WERI-Rb-1 (cell line): Measurements from ENCODE around the gene RNF121.
A peak's percentile ranks its signal among the peaks of the same experiment; 100 is the strongest.
"Not testable (repeated sequence)": the region's sequence is repeated elsewhere in the genome, so short reads cannot be mapped to it uniquely, and the experiment has no call there.

Experiments used
- DNase-seq: peaks from one replicate; pipeline ENCODE4 v3.0.0-alpha.2; 2020
- H3K27ac ChIP-seq: fragments of 250-450 bp; sonication (Bioruptor Pico); 2 replicates; pipeline ENCODE4 v1.5.1; 2020; ENCODE audit warnings: mild to moderate bottlenecking, moderate library complexity
- H3K27me3 ChIP-seq: fragments of 250-450 bp; sonication (Bioruptor Pico); 2 replicates; pipeline ENCODE4 v1.5.1; 2021; ENCODE audit warnings: mild to moderate bottlenecking, low read depth, moderate library complexity; ENCODE audit not compliant: insufficient read depth, severe bottlenecking
- H3K36me3 ChIP-seq: fragments of 250-450 bp; sonication (Bioruptor Pico); 2 replicates; pipeline ENCODE4 v1.5.1; 2020; ENCODE audit warnings: mild to moderate bottlenecking, moderate library complexity
- H3K4me3 ChIP-seq: 2 replicates; pipeline ENCODE4 v1.5.1; 2011; ENCODE audit warnings: low read depth, mild to moderate bottlenecking, control low read depth, low read length
- H3K9me3 ChIP-seq: fragments of 250-450 bp; sonication (Bioruptor Pico); 2 replicates; pipeline ENCODE4 v1.5.1; 2021; ENCODE audit warnings: mild to moderate bottlenecking, moderate library complexity; ENCODE audit not compliant: severe bottlenecking
- TF ChIP-seq, protein P1 (sequence below): IDR thresholded peaks from 2 replicates; pipeline ENCODE4 v1.5.1; 2011; ENCODE audit warnings: low read depth, mild to moderate bottlenecking, control low read depth, inconsistent platforms, low read length

Gene RNF121

DNA sequence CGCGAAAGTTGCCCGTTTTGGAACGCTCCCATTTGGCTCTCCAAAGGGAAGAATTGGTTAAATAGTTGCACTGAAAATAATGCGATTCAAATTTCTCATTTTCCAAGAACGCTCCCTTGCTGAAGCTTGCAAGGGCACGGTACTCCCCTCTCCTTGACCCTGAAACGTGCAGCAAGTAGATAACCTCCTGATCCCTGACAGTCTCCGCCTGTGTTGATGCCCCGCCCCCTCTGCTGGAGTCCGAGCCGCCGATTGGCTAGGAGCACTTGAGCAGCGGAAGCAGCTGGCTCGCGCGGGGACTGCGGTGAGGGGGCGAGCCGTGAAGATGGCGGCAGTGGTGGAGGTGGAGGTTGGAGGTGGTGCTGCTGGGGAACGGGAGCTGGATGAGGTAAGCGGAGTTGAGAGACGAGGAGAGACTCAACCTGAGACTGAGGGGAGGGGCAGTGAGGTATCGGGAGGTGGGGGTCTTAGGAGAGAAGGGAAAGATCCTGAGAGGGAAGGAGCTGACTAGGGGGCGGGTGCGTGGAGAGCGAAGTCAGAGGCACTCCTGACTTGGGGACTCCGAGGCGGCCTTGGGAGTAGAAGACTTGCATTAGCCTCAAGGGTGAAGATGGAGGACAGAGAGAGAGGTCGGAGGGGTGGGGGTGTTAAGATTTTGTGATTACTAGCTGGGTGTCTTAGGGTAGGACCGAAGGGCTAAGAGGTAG, at the start of gene RNF121:
Gene RNF121 (plus strand): TSS at position 310 of the 707 bp plus-strand sequence. CDS start 16 bp downstream, at position 326.
- Histone ChIP-seq H3K27ac (peak within 1 kb of the TSS; percentile 100), H3K27me3 (no peaks in the 10 kb centered on the region), H3K4me3 (peak within 1 kb of the TSS; percentile 88), H3K9me3 (no peaks in the 10 kb centered on the region), H3K36me3 (peaks cover 13% of the 10 kb centered on the region)
- DNase-seq = peak; percentile 99
- TF ChIP-seq, protein P1, sequence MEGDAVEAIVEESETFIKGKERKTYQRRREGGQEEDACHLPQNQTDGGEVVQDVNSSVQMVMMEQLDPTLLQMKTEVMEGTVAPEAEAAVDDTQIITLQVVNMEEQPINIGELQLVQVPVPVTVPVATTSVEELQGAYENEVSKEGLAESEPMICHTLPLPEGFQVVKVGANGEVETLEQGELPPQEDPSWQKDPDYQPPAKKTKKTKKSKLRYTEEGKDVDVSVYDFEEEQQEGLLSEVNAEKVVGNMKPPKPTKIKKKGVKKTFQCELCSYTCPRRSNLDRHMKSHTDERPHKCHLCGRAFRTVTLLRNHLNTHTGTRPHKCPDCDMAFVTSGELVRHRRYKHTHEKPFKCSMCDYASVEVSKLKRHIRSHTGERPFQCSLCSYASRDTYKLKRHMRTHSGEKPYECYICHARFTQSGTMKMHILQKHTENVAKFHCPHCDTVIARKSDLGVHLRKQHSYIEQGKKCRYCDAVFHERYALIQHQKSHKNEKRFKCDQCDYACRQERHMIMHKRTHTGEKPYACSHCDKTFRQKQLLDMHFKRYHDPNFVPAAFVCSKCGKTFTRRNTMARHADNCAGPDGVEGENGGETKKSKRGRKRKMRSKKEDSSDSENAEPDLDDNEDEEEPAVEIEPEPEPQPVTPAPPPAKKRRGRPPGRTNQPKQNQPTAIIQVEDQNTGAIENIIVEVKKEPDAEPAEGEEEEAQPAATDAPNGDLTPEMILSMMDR = no peak

DNA sequence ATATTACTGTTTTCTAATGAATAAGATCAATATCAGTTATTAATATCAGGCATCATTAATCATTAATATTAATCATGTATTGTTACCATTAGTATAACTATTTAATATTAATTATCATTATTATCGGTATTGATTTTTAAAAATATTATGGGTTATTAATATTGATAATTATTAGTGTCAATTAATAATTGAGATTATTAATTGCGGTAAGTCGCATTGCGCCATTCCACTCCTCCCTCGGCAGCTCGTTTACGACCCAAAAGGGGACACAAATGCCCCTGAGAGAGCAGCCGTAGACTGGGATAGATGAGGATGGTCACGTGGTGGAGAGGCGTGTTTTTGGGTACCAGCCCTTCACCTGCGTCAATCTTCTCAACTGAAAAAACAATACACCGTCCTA, 43.0 kb upstream of the RNF121 start:
- not testable (repeated sequence) for H3K4me3 ChIP-seq, H3K36me3 ChIP-seq, H3K27ac ChIP-seq, H3K9me3 ChIP-seq, DNase-seq, H3K27me3 ChIP-seq

DNA sequence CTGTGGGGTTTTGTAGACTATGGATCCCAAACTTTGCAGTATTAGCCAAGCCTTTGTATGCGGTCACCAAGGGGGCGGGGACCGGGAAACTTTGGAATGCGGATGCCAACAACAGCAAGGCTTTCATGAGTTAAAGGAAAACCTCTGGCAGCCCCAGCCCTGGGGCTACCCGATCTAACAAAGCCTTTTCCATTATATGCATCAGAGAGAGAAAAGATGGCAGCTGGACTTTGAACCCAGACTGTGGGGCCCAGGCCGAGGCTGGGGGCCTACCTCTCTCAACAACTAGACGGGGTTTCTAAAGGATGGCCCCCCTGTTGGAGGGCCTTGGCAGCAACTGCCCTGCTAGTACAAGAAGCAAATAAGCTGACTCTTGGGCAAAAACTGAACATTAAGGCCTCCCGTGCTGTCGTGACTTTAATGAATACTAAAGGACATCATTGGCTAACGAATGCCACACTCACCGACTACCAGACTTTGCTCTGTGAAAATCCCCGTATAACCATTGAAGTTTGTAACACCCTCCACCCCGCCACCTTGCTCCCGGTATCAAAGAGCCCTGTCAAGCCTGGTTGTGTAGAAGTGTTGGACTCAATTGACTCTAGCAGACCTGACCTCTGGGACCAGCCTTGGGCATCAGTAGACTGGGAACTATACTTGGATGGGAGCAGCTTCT, 40.4 kb upstream of the RNF121 start:
- not testable (repeated sequence) for H3K9me3 ChIP-seq, DNase-seq, H3K36me3 ChIP-seq, H3K27ac ChIP-seq, H3K4me3 ChIP-seq, H3K27me3 ChIP-seq

DNA sequence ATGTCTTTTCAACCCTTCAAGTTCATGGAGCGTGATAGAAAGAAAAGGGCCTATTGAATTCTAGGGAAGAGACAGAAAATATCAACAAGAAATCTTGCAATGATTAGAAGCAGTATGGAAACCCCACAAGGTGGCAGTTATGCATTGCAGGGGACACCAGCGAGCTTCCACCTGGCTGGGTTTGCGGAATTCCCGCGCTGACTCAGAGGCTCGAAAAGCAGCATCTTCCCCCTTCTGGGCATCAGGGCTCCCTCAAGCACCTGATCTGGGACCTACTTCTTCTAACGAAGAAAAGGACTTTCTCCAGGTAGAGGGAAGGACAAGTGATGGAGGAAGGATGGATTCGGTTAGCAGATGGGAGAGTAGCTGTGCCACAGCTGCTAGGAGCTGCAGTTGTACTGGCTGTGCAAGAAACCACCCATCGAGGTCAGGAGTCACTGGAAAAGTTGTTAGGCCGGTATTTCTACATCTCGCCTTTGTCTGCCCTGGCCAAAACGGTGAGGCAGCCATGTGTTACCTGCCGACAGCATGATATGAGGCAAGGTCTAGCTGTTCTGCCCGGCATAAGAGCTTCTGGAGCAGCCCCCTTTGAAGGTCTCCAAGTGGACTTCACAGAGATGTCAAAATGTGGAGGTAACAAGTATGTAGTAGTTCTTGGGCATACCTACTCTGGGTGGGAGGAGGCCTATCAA, 39.5 kb upstream of the RNF121 start:
- not testable (repeated sequence) for H3K9me3 ChIP-seq, H3K27me3 ChIP-seq, H3K4me3 ChIP-seq, DNase-seq, H3K27ac ChIP-seq, H3K36me3 ChIP-seq

DNA sequence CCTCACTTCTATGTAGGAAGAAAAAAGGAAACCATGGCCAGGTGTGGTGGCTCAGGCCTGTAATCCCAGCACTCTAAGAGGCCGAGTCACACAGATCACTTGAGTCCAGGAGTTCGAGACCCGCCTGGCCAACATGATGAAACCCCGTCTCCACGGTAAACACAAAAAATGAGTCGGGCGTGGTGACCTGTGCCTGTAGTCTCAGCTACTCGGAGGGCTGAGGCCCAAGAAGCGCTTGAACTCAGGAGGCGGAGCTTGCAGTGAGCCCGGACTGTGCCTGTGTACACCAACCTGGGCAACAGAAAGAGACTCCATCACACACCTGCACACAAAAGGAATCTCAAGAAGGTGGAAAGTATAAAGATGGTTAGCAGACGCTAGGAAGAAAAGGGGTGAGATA, 32.9 kb upstream of the RNF121 start:
- TF ChIP-seq, protein P1 = no peak
- Histone ChIP-seq H3K36me3 (no peaks in the 10 kb centered on the region), H3K4me3 (no peak overlapping the region), H3K27me3 (no peaks in the 10 kb centered on the region), H3K27ac (no peak overlapping the region), H3K9me3 (no peaks in the 10 kb centered on the region)
- no peak for DNase-seq

DNA sequence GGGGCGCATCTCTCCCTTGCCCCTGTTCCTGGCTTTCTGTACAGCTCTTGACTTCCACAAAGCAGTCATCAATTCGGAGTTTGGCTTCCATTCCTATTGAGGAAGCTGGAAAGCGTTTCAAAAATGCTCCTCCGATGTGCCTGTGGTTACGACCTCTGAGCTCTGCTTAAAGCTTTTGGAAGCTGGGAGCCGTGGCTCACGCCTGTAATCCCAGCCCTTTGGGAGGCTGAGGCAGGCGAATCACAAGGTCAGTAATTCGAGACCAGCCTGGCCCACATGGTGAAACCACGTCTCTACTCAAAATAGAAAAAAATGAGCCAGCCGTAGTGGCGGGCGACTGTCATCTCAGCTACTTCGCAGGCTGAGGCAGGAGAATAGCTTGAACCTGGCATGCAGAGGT, 27.7 kb upstream of the RNF121 start:
- not testable (repeated sequence) for DNase-seq, H3K4me3 ChIP-seq, H3K36me3 ChIP-seq, H3K9me3 ChIP-seq, H3K27me3 ChIP-seq, H3K27ac ChIP-seq

DNA sequence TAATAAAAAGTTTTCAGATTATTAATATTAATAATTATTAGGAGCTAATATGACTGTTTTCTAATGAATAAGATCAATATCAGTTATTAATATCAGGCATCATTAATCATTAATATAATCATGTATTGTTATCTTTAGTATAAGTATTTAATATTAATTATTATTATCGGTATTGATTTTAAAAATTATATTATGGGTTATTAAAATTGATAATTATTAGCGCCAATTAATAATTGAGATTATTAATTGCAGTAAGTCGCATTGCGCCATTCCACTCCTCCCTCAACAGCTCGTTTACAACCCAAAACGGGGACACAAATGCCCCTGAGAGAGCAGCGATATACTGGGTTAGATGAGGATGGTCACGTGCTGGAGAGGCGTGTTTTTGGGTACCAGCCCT, 20.6 kb upstream of the RNF121 start:
- TF ChIP-seq, protein P1 = no peak
- no peak for DNase-seq

DNA sequence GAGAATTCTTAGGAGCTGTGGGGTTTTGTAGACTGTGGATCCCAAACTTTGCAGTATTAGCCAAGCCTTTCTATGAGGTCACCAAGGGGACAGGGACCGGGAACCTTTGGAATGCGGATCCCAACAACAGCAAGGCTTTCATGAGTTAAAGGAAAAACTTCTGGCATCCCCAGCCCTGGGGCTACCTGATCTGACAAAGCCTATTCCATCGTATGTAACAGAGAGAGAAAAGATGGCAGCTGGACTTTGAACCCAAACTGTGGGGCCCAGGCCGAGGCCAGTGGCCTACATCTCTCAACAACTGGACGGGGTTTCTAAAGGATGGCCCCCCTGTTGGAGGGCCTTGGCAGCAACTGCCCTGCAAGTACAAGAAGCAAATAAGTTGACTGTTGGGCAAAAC, 18.1 kb upstream of the RNF121 start:
- H3K9me3 ChIP-seq, H3K27ac ChIP-seq, DNase-seq, H3K4me3 ChIP-seq, H3K36me3 ChIP-seq, H3K27me3 ChIP-seq: not testable (repeated sequence)

More for the DNA sequence above, 20.6 kb upstream of the RNF121 start:
- Histone ChIP-seq H3K4me3 (no peak overlapping the region), H3K27ac (no peak overlapping the region), H3K36me3 (no peaks in the 10 kb centered on the region), H3K9me3 (no peaks in the 10 kb centered on the region), H3K27me3 (no peaks in the 10 kb centered on the region)

DNA sequence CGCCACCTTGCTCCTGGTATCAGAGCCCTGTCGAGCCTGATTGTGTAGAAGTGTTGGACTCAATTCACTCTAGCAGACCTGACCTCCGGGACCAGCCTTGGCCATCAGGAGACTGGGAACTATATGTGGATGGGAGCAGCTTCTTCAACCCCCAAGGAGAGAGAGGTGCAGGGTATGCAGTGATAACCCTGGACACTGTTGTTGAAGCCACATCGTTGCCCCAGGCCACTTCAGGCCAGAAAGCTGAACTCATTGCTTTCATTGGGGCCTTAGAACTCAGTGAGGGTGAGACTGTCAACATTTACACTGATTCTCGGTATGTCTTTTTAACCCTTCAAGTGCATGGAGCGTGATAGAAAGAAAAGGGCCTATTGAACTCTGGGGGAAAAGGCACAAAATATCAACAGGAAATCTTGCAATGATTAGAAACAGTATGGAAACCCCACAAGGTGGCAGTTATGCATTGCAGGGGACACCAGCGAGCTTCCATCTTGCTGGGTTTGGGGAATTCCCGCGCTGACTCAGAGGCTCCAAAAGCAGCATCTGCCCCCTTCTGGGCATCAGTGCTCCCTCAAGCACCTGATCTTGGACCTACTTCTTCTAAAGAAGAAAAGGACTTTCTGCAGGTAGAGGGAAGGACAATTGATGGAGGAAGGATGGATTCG, 17.4 kb upstream of the RNF121 start:
- not testable (repeated sequence) for H3K27me3 ChIP-seq, H3K36me3 ChIP-seq, H3K27ac ChIP-seq, H3K4me3 ChIP-seq, DNase-seq, H3K9me3 ChIP-seq

DNA sequence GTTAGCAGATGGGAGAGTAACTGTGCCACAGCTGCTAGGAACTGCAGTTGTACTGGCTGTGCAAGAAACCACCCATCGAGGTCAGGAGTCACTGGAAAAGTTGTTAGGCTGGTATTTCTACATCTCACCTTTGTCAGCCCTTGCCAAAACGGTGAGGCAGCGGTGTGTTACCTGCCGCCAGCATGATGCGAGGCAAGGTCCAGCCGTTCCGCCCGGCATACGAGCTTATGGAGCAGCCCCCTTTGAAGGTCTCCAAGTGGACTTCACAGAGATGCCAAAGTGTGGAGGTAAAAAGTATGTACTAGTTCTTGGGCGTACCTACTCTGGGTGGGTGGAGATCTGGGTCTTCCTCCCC, 16.9 kb upstream of the RNF121 start:
- H3K27me3 ChIP-seq, H3K36me3 ChIP-seq, H3K4me3 ChIP-seq: not testable (repeated sequence)

More for the DNA sequence above, 16.9 kb upstream of the RNF121 start:
- H3K9me3 ChIP-seq, DNase-seq, H3K27ac ChIP-seq: not testable (repeated sequence)
